Measurements from ENCODE around the gene ZDHHC14.

Gene ZDHHC14

GRCh38 chr6:157607317-157608109 lies 226.5 kb downstream of the ZDHHC14 start:
- no peak for DNase-seq

- no peak for DNase-seq
Measured at GRCh38 chr6:157608221-157609075, 227.5 kb downstream of the ZDHHC14 start.

GRCh38 chr6:157609117-157609516 lies 228.1 kb downstream of the ZDHHC14 start:
- no peak for DNase-seq

- DNase-seq = no peak
Measured at GRCh38 chr6:157609556-157609955, 228.6 kb downstream of the ZDHHC14 start.

GRCh38 chr6:157610451-157610999 lies 229.5 kb downstream of the ZDHHC14 start:
- DNase-seq = no peak

- DNase-seq = no peak
Measured at GRCh38 chr6:157611406-157611805, 230.4 kb downstream of the ZDHHC14 start.

- peak; percentile 14 for DNase-seq
Measured at GRCh38 chr6:157613011-157613522, 232.1 kb downstream of the ZDHHC14 start.

- no peak for DNase-seq
Measured at GRCh38 chr6:157614026-157614568, 233.1 kb downstream of the ZDHHC14 start.

- DNase-seq = peak; percentile 18
Measured at GRCh38 chr6:157615420-157615769, 234.4 kb downstream of the ZDHHC14 start.

GRCh38 chr6:157615951-157616350 lies 235.0 kb downstream of the ZDHHC14 start:
- DNase-seq = no peak

- DNase-seq = no peak
Measured at GRCh38 chr6:157620944-157621343, 240.0 kb downstream of the ZDHHC14 start.

GRCh38 chr6:157621406-157621805 lies 240.4 kb downstream of the ZDHHC14 start:
- DNase-seq = no peak

- DNase-seq = no peak
Measured at GRCh38 chr6:157622427-157622826, 241.4 kb downstream of the ZDHHC14 start.

GRCh38 chr6:157625111-157625510 lies 244.1 kb downstream of the ZDHHC14 start:
- no peak for DNase-seq

- DNase-seq = no peak
Measured at GRCh38 chr6:157625764-157626163, 244.8 kb downstream of the ZDHHC14 start.

- DNase-seq = no peak
Measured at GRCh38 chr6:157627195-157627966, 246.4 kb downstream of the ZDHHC14 start.

GRCh38 chr6:157628463-157628862 lies 247.5 kb downstream of the ZDHHC14 start:
- no peak for DNase-seq

GRCh38 chr6:157629220-157629619 lies 248.2 kb downstream of the ZDHHC14 start:
- DNase-seq = no peak

GRCh38 chr6:157630463-157631080 lies 249.6 kb downstream of the ZDHHC14 start:
- DNase-seq = no peak

- DNase-seq = no peak
Measured at GRCh38 chr6:157631412-157631811, 250.4 kb downstream of the ZDHHC14 start.

GRCh38 chr6:157631838-157632614 lies 251.0 kb downstream of the ZDHHC14 start:
- DNase-seq = no peak
